WI38 (cell line): ENCODE results near the gene ZNF747.
"Not testable (repeated sequence)": the region's sequence is repeated elsewhere in the genome, so short reads cannot be mapped to it uniquely, and the experiment has no call there.

Experiments
- H3K4me3 ChIP-seq: 2 replicates; pipeline ENCODE4 v1.5.1; 2011; ENCODE audit warnings: low read depth, mild to moderate bottlenecking, control low read depth, low read length
- TF ChIP-seq, protein P1 (sequence below): IDR thresholded peaks from 2 replicates; pipeline ENCODE4 v1.5.1; 2012; ENCODE audit warnings: low read depth, mild to moderate bottlenecking, control low read depth, low read length

The ZNF747 gene

DNA sequence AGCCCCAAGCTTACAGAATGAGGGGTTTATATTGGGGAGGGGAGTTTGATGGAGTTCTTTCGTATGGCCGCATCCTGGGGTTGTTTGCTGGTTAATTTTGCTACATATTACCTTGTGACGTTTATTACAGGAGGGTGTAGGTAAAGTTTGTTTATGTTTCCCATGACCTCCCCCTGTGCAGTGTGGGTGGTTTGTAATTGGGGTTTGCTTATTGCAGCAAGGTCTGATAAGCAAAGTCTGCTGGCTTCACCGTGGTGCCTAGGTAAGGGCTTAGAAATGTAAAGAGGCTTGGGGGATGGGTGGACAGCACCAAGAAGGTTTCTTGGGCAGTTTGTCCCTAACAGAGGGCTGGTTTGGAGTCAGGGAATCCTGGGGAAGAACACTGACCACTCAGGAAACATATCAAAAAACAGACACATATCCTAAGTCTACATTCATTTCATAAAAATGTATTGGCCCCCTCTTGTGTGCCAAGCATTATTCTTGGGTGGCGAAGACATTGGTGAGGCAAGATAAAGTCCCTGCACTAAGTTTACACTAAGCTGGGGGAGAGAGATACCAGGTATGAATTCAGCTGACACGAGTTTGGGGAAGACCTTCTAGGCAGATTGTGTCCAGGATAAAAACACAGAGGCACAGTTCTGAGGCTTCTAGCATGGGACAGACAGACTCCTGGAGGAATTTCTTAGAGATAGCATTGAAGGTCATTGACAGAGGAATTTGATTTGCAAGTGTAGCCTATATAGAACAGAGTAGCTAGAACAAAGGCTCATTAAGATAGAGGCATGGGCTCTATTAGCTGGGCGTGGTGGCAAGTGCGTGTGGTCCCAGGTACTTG lies 14.0 kb upstream of the ZNF747 start:
- TF ChIP-seq, protein P1, sequence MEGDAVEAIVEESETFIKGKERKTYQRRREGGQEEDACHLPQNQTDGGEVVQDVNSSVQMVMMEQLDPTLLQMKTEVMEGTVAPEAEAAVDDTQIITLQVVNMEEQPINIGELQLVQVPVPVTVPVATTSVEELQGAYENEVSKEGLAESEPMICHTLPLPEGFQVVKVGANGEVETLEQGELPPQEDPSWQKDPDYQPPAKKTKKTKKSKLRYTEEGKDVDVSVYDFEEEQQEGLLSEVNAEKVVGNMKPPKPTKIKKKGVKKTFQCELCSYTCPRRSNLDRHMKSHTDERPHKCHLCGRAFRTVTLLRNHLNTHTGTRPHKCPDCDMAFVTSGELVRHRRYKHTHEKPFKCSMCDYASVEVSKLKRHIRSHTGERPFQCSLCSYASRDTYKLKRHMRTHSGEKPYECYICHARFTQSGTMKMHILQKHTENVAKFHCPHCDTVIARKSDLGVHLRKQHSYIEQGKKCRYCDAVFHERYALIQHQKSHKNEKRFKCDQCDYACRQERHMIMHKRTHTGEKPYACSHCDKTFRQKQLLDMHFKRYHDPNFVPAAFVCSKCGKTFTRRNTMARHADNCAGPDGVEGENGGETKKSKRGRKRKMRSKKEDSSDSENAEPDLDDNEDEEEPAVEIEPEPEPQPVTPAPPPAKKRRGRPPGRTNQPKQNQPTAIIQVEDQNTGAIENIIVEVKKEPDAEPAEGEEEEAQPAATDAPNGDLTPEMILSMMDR, result no peak
- no peak overlapping the region for H3K4me3 ChIP-seq

DNA sequence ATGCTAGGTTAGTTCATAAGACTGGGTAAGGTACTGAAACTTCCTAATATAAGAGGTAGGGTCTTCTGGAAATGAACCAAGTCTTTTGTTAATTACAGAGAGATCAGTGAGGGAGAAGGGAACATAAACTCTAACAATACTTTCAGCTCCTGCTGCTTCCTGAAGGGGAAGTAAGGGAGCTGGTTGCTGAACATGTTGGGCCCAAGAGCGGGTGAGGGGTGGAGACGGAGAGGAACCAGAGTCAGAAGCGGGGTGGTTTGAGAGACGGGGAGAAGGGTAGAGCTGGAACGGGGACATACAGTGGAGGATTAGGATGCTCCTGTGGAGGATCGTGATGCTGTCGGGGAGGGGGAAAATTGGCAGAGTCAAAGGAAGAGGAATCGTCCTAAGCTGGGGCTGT lies 11.5 kb upstream of the ZNF747 start:
- TF ChIP-seq, protein P1, result no peak
- no peak overlapping the region for H3K4me3 ChIP-seq

DNA sequence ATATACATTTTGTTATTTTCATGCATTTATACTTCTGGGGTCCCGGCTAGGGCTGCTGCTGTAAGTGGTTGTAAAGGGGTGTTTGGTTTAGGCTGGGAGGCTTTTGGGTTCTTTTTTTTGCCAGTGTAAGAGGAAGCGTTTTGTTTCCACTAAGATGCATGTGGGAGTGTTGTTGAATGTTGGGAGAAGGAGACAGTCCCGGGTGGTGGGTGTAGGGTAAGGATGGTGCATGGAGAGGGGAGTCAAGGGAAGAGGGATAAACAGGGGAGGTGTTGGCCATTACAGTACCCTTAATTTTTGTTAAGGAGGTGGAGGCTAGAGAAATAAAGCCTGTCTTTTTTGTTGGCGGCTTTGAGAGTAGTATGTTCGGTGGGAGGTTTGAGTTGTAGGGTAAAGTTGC lies 8.4 kb upstream of the ZNF747 start:
- H3K4me3 ChIP-seq, result no peak overlapping the region
- TF ChIP-seq, protein P1, result no peak

DNA sequence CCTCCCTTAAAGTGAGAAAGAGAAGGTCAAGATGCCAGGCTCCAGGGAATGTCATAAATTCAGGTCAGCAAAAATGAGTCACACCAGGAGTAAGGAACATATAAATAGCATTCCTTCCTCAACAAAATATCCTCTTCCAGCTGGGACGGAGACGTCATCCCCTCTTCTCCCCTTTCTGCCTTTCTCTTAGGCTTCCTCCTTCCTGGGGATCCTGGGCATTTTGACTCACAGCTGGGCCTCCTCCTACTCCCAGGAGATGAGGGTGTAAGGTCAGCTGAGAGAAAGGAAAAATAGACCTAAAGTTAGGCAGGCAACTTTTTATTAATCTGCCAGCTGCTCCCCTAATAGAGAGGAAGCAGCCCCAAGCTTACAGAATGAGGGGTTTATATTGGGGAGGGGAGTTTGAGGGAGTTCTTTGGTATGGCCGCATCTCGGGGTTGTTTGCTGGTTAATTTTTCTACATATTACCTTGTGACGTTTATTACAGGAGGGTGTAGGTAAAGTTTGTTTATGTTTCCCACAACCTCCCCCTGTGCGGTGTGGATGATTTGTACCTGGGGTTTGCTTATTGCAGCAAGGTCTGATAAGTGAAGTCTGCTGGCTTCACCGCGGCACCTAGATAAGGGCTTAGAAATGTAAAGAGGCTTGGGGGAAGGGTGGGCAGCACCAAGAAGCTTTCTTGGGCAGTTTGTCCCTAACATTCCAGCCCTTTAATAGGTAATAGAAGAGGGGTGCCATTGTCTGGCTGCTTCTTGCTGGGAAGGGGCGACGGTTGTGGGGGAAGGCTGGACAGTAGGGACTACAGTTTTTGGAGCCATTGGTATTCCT lies 7.1 kb upstream of the ZNF747 start:
- no peak overlapping the region for H3K4me3 ChIP-seq
- TF ChIP-seq, protein P1, result no peak

DNA sequence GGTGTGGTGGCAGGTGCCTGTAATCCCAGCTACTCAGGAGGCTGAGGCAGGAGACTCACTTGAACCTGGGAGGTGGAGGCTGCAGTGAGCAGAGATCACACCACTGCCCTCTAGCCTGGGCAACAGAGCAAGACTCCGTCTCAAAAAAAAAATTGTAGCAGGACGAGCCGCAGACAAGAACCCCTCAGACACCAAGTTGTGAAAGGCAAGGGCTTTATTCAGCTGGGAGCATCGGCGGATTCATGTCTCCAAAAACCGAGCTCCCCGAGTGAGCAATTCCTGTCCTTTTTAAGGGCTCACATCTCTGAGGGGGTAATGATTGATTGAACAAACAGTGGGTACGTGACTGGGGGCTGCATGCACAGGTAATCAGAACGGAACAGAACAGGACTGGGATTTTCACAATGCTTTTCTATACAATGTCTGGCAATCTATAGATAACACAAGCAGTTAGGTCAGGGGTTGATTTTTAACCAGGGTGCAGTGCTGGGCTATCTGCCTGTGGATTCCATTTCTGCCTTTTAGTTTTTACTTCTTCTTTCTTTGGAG lies 6.3 kb upstream of the ZNF747 start:
- H3K4me3 ChIP-seq, result not testable (repeated sequence)

DNA sequence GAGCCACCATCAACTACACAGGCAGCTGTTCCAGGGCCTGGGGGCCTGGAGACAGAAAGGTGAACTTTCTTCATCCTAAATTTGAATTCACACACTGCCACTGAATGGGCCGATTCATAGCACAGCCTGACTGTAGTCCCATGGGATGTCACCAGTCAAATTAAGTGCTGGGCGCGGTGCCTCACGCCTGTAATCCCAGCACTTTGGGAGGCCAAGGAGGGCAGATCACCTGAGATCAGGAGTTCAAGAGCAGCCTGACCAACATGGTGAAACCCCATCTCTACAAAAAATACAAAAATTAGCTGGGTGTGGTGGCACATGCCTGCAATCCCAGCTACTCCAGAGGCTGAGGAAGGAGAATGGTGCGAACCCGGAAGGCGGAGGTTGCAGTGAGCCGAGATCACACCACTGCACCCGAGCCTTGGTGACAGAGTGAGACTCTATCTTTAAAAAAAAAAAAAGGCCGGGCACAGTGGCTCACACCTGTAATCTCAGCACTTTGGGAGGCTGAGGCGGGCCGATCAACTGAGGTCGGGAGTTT lies 5.4 kb upstream of the ZNF747 start:
- H3K4me3 ChIP-seq, result not testable (repeated sequence)

DNA sequence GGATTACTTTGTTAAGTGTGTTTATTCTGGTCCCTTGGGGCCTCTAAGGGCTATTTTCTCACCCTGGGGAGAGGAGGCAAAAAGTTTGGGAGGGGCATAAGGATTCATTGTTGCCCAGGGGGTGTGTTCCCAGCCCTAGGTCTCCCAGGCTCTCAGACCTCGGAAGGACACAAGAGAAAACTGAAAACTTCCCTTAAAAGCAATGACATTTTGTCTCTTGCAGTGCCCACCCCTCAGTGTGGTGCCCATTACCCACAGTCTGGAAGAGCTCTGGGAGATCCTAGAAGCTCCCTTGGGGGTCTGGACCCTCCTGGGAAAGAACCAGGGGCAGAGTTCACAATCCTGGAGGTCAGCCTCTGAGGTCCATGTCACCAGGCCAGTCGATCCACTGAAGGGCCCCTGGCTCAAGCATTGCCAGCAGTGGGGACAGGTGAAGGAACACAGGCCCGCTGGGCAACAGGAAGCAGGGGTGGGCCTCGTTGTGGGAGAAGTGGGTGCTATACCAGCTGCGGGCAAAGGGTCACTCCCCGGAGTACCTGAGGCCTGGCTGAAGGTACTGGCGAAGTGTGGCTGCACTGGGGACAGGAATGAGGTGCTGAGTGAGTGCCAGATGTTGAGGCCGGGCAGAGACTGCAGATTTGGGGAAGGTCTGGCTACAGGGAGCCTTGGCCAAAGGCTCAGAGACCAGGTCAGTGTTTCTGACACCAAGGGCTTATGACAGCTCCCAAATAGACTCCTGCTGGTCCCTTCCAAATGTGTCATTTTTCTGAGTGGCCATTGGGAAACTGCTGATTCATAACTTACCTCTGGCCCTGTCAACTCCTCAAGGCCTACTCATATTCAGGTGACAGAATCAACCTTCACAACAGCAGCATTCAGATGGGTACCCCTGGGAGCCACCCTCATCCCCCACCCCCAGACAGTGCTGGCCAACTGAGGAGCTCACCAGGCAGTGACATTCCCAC lies 4.6 kb upstream of the ZNF747 start:
- H3K4me3 ChIP-seq, result no peak overlapping the region
- TF ChIP-seq, protein P1, result no peak

DNA sequence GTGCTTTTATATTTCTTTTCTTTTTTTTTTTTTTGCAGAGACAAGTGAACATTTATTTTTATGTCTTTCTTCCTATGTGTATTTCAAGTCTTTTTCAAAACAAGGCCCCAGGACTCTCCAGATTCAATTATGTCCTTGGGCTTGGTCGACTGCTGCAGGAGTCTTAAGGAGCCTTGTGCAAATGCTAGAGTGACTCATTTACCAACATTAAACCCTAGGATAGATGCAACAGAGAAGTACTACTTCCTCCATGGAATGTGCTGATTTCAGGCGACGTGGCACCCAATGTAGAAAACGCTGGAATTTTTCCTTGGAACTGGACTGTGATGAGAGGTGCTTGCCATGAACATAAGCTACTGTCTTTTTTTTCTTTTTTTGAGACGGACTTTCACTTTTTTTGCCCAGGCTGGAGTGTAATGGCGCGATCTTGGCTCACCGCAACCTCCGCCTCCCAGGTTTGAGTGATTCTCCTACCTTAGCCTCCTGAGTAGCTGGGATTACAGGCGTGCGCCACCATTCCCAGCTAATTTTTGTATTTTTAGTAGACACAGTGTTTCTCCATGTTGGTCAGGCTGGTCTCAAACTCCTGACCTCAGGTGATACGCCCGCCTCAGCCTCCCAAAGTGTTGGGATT lies 1.9 kb upstream of the ZNF747 start:
- H3K4me3 ChIP-seq, result not testable (repeated sequence)
